Parathyroid adenoma (tissue), 2 donors: ENCODE measurements around the gene F7.

Experiments
- H2AFZ ChIP-seq: fragments of 300-600 bp; sonication (generic); one replicate; pipeline ENCODE4 v1.7.0; 2017; ENCODE audit warnings: antibody characterized with exemption, mild to moderate bottlenecking
- H3K27ac ChIP-seq: fragments of 300-600 bp; sonication (generic); one replicate; pipeline ENCODE4 v1.7.0; 2017
- H3K27me3 ChIP-seq: fragments of 300-600 bp; sonication (generic); one replicate; pipeline ENCODE4 v1.7.0; 2017; ENCODE audit warnings: low read length; ENCODE audit not compliant: control insufficient read depth, insufficient read depth
- H3K36me3 ChIP-seq: fragments of 300-600 bp; sonication (generic); one replicate; pipeline ENCODE4 v1.7.0; 2017; ENCODE audit warnings: low read length; ENCODE audit not compliant: control insufficient read depth, insufficient read depth
- H3K4me1 ChIP-seq: fragments of 300-600 bp; sonication (generic); one replicate; pipeline ENCODE4 v1.7.0; 2017; ENCODE audit warnings: control low read depth
- H3K4me2 ChIP-seq: fragments of 300-600 bp; sonication (generic); one replicate; pipeline ENCODE4 v1.7.0; 2017; ENCODE audit warnings: low read length
- H3K4me3 ChIP-seq: fragments of 300-600 bp; sonication (generic); one replicate; pipeline ENCODE4 v1.7.0; 2017; ENCODE audit warnings: low read depth, low read length
- H3K79me2 ChIP-seq: fragments of 300-600 bp; sonication (generic); one replicate; pipeline ENCODE4 v1.7.0; 2017; ENCODE audit warnings: control low read depth
- H3K9ac ChIP-seq: fragments of 300-600 bp; sonication (generic); one replicate; pipeline ENCODE4 v1.7.0; 2017; ENCODE audit warnings: mild to moderate bottlenecking
- H3K9me3 ChIP-seq: fragments of 300-600 bp; sonication (generic); one replicate; pipeline ENCODE4 v1.7.0; 2017; ENCODE audit warnings: low read length; ENCODE audit not compliant: control insufficient read depth
- TF ChIP-seq, protein P1 (sequence below): fragments of 300-600 bp; sonication (generic); IDR thresholded peaks from one replicate; pipeline ENCODE4 v1.7.0; 2017; ENCODE audit warnings: antibody characterized with exemption, mild to moderate bottlenecking
- donor health status: primary hyperparathyroidism.

F7 gene

GRCh38 chr13:113149711-113150549 is 44.3 kb downstream of the F7 start:
- no peaks in the 10 kb centered on the region for H3K9me3 ChIP-seq
- H2AFZ ChIP-seq, result no peak overlapping the region
- H3K36me3 ChIP-seq, result no peaks in the 10 kb centered on the region
- H3K9ac ChIP-seq, result no peak overlapping the region
- no peaks in the 10 kb centered on the region for H3K27me3 ChIP-seq
- TF ChIP-seq, protein P1, sequence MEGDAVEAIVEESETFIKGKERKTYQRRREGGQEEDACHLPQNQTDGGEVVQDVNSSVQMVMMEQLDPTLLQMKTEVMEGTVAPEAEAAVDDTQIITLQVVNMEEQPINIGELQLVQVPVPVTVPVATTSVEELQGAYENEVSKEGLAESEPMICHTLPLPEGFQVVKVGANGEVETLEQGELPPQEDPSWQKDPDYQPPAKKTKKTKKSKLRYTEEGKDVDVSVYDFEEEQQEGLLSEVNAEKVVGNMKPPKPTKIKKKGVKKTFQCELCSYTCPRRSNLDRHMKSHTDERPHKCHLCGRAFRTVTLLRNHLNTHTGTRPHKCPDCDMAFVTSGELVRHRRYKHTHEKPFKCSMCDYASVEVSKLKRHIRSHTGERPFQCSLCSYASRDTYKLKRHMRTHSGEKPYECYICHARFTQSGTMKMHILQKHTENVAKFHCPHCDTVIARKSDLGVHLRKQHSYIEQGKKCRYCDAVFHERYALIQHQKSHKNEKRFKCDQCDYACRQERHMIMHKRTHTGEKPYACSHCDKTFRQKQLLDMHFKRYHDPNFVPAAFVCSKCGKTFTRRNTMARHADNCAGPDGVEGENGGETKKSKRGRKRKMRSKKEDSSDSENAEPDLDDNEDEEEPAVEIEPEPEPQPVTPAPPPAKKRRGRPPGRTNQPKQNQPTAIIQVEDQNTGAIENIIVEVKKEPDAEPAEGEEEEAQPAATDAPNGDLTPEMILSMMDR, result no peak
- no peak overlapping the region for H3K27ac ChIP-seq
- H3K4me3 ChIP-seq, result no peak overlapping the region
- no peaks in the 10 kb centered on the region for H3K79me2 ChIP-seq
- H3K4me2 ChIP-seq, result no peak overlapping the region
- H3K4me1 ChIP-seq, result peaks cover 3% of the 10 kb centered on the region

DNA sequence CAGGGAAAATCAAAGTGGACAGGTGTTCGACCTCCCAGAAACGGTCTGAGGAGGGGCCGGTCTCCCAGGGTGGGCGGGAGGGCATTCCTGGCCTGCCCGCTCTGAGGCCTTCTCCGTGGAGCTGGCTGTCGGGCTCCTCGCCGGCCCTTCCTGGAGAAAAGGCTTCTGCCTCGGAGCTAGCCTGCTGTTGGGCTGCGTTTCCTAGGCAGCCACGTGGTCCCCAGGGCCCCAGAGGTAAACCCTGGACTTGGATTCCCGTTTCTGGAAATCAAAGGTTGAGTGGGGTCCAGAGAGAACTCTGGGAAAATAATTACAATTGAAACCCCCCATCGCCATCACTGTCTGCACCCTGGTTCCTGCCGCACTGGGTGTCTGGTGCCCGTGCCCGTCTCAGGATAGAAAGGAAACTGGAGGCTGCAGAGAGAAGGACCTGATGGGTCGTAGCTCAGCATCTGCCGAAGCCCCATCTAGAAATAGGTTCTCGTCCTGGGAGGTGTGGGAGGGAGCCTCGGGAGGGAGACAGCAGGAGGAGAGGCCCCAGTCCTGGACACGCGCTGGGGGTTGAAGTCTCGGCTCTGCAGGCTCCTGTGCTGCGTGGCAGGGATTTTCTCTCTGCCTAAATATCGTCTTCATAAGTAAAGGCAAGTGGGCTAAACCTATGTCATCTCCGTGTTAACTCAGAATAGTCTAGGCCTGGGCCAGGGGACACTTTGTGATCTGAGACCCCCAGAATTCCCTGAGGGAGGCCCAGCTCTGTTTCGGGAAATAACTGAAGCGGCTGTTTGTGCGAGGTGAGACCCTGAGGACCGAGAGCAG is 45.2 kb downstream of the F7 start:
- Histone ChIP-seq H3K9ac (no peak overlapping the region), H3K27ac (no peak overlapping the region), H3K79me2 (no peaks in the 10 kb centered on the region), H3K4me1 (peaks cover 3% of the 10 kb centered on the region), H3K9me3 (no peaks in the 10 kb centered on the region), H3K36me3 (no peaks in the 10 kb centered on the region), H2AFZ (no peak overlapping the region), H3K4me3 (no peak overlapping the region), H3K4me2 (no peak overlapping the region), H3K27me3 (no peaks in the 10 kb centered on the region)
- TF ChIP-seq, protein P1, result no peak

GRCh38 chr13:113151745-113152690 is 46.4 kb downstream of the F7 start:
- TF ChIP-seq, protein P1, result no peak
- Histone ChIP-seq H2AFZ (peak overlapping the region; percentile 86), H3K27me3 (no peaks in the 10 kb centered on the region), H3K27ac (no peak overlapping the region), H3K9me3 (no peaks in the 10 kb centered on the region), H3K4me3 (peak overlapping the region; percentile 67), H3K79me2 (no peaks in the 10 kb centered on the region), H3K4me1 (peaks cover 3% of the 10 kb centered on the region), H3K9ac (no peak overlapping the region), H3K36me3 (no peaks in the 10 kb centered on the region), H3K4me2 (peak overlapping the region; percentile 99)

- Histone ChIP-seq H3K9ac (no peak overlapping the region), H3K27ac (no peak overlapping the region), H3K4me1 (peaks cover 3% of the 10 kb centered on the region), H3K4me2 (peak overlapping the region; percentile 99), H2AFZ (peak overlapping the region; percentile 86), H3K36me3 (no peaks in the 10 kb centered on the region), H3K79me2 (no peaks in the 10 kb centered on the region), H3K4me3 (peak overlapping the region; percentile 67), H3K27me3 (no peaks in the 10 kb centered on the region), H3K9me3 (no peaks in the 10 kb centered on the region)
- TF ChIP-seq, protein P1, result no peak
Measured at GRCh38 chr13:113152691-113152983, 47.0 kb downstream of the F7 start.
